Head of caudate nucleus (tissue), 42 donors: ENCODE measurements around the gene GTF2F2.

ENCODE experiments used
- DNase-seq, 42 donors: peaks; one replicate each; pipeline versions ENCODE4 v3.0.0 to v3.0.0-alpha.2; 2020 to 2021; ENCODE audit warnings: mixed read lengths in 7 of 42
- intact Hi-C: fragments of 100-400 bp; cut with DNase I; formaldehyde crosslinking; loops from one replicate; pipeline ENCODE4 v1.15.0; 2022

Gene GTF2F2, protein sequence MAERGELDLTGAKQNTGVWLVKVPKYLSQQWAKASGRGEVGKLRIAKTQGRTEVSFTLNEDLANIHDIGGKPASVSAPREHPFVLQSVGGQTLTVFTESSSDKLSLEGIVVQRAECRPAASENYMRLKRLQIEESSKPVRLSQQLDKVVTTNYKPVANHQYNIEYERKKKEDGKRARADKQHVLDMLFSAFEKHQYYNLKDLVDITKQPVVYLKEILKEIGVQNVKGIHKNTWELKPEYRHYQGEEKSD

DNA sequence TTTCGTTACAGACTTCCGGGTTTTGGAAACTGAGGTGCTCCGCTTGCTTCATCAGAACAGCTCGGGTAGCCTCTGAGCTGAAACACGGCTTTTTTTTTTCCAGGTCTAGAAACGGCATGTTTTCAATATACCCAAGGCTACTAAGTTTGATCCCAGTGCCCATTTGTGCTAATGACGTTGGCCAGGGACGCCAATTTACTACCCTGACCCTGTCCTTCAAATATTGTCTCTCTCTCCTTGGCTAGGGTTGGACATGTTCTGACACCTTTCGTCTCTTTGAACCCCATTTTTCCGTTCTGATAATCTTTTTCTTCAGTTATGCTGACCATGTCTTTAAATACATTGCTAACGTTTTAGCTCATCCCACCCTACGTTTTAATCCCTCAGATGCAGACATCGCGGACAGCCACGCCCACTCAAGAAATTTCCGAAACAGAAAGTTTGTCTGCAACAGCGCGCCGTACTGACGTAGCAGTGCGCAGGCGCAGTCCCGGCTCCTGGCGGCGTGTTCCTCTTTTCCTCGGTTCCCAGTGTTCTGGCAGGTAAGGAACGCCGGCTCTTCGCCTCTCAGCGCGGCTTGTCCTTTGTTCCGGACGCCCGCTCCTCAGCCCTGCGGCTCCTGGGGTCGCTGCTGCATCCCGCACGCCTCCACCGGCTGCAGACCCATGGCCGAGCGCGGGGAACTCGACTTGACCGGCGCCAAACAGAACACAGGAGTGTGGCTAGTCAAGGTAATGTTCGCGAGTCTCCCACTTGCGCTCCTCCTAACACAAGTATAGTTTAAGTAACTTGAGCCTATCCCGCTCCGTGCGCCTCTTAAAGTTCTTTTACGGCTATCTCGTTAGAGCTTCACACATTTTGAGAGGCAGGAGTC, at the start of gene GTF2F2:
TSS of gene GTF2F2 (plus strand) at position 520 of the 874 bp plus-strand sequence. CDS start at position 666, 146 bp downstream.
- intact Hi-C loops: loop anchor here (1.0 to 2.0 kb wide), 2 partner anchors 17 to 74 kb away; no protein-coding TSS in a partner anchor
- DNase-seq: peak; percentile 68 to 94 (median 86)

GRCh38 chr13:45073809-45074208, 46.5 kb upstream of the GTF2F2 start:
- intact Hi-C loops: no loop called here
- no peak for DNase-seq

- intact Hi-C loops: no loop called here
- no peak for DNase-seq
These were observed 45.6 kb upstream of the GTF2F2 start for GRCh38 chr13:45074721-45075120.

GRCh38 chr13:45078003-45078402, 42.3 kb upstream of the GTF2F2 start:
- intact Hi-C loops: no loop called here
- DNase-seq: no peak

DNA sequence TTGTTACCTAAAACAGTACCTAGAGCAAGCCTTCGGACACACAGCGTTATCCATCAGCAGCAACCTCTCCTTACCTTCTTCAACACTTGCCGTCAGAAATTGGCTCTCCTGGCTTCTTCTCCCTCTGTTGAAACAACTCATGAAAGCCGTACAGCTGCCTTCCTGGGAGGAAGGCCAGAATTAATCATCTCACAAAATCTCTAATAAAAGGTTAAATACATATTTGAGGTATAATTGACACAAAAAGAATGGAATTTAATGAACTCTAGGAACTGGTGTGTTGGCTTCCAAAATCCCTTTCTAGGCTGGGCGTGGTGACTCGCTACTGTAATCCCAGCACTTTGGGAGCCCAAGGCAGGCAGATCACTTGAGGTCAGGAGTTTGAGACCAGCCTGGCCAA, 37.3 kb upstream of the GTF2F2 start:
- intact Hi-C loops: no loop called here
- no peak for DNase-seq

GRCh38 chr13:45084515-45084914, 35.8 kb upstream of the GTF2F2 start:
- no peak for DNase-seq
- intact Hi-C loops: no loop called here

DNA sequence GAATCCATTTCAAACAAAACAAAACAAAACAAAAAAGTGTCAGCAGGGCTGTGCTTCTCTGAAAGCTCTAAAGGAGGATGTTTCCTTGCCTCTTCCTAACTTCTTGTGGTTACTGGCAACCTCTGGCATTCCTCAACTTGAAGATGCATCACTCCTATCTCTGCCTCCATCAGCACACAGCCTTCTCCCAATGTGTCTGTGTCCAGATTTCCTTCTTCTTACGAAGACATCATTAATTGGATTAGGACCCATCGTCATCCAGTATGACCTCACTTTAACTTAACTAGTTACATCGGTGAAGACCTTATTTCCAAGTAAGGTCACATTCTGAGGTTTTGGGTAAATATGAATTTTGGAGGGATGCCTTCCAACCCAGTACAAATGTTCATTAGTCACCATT, 33.8 kb upstream of the GTF2F2 start:
- intact Hi-C loops: no loop called here
- no peak for DNase-seq

DNA sequence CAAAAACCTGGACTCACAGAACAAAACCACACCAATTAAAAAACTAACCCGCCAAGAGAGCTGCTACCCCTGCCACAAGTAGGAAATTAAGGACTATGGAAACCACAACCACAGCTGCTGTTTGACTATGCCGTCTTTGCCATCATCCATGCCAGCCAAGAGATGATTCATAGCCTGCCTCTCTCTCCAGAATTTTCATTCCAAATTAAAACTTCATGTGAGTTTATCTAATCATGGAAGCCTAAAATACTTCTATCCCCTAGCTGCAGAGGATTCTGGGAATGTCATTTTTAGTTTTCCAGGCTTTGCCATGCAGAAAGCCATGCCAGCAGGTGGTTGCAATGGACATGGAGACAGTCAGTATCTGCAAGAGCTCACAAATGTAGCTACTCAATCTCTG, 27.6 kb upstream of the GTF2F2 start:
- no peak for DNase-seq

DNA sequence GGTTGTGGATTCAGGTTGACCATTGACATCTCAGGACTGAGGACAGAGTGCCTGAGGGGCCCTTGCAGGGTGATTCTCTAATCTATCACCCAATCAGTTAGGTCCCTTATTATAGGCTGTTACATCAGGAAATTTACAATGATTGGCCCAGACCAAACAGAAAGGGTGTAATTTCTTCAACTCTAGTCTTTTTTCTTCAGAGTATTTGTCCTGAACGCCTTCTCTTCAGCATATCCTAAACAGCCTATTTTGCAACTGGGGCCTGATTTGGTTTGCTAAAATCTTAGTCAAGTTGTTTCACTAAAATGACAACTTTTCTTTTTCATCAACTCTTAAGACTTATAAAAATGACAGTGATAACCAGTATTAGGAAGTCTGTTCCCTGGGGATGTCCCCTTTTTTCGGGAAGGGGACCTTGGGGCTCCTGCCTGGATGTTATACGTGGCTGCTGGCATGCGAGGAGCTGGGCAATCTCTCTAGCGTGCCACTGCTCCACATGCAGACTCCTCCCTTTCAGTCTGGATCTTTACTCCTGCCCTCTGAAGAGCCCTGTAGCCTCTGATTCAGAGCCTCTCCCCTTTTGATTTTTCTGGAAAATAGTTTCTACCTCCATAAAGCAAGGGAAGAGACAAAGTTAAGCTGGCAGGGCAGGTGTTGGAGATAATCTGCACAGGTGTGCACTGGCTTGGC, 19.6 kb upstream of the GTF2F2 start:
- DNase-seq: peak in 4 of 42 donors; percentile 12 to 50 (median 26)
- intact Hi-C loops: no loop called here

More for the DNA sequence above, 27.6 kb upstream of the GTF2F2 start:
- intact Hi-C loops: no loop called here

GRCh38 chr13:45101327-45102018, 18.8 kb upstream of the GTF2F2 start:
- intact Hi-C loops: loop anchor here (2.0 kb wide), 2 partner anchors 17 to 91 kb away; no protein-coding TSS in a partner anchor
- DNase-seq: peak in 1 of 42 donors; percentile 10

DNA sequence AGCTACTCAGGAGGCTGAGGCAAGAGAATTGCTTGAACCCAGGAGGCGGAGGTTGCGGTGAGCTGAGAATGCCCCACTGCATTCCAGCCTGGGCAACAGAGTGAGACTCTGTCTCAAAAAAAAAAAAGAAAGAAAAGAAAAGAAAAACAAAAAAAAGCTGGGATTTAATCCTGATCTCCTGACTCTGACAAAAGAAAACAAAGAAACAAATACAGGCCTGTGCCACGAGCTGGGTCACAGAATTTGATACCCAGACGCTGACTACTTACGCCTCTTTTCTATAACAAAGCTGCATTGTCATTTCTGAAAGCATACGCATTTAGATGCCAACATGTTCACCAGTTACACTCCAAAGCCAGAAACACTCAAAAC, 18.2 kb upstream of the GTF2F2 start:
- DNase-seq: peak in 39 of 42 donors; percentile 2 to 84 (median 49)
- intact Hi-C loops: loop anchor here (2.0 kb wide), 2 partner anchors 17 to 91 kb away; no protein-coding TSS in a partner anchor

- no peak for DNase-seq
- intact Hi-C loops: loop anchor here (2.0 kb wide), 2 partner anchors 15 to 89 kb away; no protein-coding TSS in a partner anchor
These were observed 16.9 kb upstream of the GTF2F2 start for GRCh38 chr13:45103449-45103848.

GRCh38 chr13:45104261-45104660, 16.0 kb upstream of the GTF2F2 start:
- DNase-seq: peak in 29 of 42 donors; percentile 7 to 78 (median 42)
- intact Hi-C loops: no loop called here

- DNase-seq: no peak
- intact Hi-C loops: no loop called here
These were observed 14.4 kb upstream of the GTF2F2 start for GRCh38 chr13:45105895-45106294.

DNA sequence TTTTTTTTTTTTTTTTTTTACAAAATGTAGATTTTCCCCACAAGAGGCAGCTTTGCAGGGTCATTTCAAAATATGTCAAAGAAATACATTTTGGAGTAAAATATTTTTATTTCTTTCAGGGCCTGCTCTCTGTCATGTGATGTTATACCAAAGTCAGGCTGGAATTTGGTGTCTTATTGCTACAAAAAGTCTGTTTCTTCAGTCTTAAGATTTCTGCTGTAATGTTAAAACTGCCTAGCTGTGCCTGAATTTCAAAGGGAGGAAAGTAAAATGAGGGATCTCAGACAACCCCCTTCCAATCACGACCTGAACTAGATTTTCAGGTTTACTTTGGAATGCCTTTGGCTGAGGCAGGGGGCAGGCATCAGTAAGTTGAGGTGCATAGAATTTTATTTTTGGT, 12.8 kb upstream of the GTF2F2 start:
- DNase-seq: no peak
- intact Hi-C loops: no loop called here

GRCh38 chr13:45108716-45109101, 11.6 kb upstream of the GTF2F2 start:
- intact Hi-C loops: no loop called here
- DNase-seq: no peak

DNA sequence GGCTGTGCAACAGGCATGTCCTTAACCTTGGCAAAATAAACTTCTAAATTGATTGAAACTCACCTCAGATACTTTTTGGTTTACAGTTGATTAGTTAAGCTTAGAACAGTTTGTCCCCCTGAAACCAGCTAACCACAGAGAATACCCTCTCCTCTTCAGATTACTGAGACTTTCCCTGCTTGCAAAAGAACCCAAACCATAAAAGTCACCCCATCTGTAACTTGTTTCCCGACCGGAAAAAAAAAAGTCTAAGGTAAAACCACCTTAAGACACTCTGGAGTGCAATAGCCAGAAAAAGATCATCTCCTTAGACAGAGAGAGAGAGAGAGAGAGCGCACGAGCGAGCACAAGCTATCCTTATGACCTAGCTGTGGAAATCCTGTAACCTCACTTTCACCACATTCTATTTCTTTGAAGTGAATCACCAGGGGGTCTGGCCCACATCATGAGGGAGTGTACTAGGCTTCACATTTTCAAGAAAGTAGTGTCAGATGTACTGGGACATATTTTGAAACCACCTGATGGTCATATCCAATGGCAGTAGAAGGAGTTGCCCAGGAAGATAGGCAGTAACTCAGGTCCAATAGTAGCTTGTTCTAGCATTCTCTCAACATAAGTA, 11.1 kb upstream of the GTF2F2 start:
- DNase-seq: no peak
- intact Hi-C loops: no loop called here
